Panc1 (cell line): ENCODE results near the gene TOM1L1.

Experiments
- TF ChIP-seq, protein P1 (sequence below): fragments of 450-650 bp; IDR thresholded peaks from 2 replicates; pipeline ENCODE4 v1.5.1; 2017; ENCODE audit warnings: mild to moderate bottlenecking
- TF ChIP-seq, protein P2 (sequence below), 2 experiments: IDR thresholded peaks; 2 replicates each; pipeline ENCODE4 v1.6.1; 2011 to 2012; ENCODE audit warnings: low read depth in 2 of 2, control low read depth in 1 of 2, low read length in 1 of 2, mild to moderate bottlenecking in 1 of 2, moderate library complexity in 1 of 2; ENCODE audit not compliant: insufficient read depth in 1 of 2

DNA sequence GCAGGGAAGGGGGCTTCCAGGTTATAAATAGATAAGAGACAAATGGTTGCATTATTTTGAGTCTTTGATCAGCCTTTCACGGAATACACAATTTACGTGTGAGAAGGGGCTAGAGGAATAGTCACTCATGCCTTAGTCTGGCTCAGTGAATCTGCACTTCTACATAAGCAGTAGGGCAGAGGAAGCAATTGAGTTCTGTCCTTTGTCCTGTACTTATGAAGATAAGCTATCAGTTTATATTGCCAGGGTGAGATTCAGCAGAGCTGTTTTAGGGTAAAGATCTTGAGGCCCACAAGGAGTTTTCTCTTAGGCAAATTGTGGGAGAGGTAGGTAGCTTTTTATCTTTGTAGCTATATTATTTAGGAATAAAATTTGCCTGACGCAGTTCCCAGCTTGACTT is 33.3 kb downstream of the TOM1L1 start:
- TF ChIP-seq, protein P1, sequence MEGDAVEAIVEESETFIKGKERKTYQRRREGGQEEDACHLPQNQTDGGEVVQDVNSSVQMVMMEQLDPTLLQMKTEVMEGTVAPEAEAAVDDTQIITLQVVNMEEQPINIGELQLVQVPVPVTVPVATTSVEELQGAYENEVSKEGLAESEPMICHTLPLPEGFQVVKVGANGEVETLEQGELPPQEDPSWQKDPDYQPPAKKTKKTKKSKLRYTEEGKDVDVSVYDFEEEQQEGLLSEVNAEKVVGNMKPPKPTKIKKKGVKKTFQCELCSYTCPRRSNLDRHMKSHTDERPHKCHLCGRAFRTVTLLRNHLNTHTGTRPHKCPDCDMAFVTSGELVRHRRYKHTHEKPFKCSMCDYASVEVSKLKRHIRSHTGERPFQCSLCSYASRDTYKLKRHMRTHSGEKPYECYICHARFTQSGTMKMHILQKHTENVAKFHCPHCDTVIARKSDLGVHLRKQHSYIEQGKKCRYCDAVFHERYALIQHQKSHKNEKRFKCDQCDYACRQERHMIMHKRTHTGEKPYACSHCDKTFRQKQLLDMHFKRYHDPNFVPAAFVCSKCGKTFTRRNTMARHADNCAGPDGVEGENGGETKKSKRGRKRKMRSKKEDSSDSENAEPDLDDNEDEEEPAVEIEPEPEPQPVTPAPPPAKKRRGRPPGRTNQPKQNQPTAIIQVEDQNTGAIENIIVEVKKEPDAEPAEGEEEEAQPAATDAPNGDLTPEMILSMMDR, result no peak
- TF ChIP-seq, protein P2, sequence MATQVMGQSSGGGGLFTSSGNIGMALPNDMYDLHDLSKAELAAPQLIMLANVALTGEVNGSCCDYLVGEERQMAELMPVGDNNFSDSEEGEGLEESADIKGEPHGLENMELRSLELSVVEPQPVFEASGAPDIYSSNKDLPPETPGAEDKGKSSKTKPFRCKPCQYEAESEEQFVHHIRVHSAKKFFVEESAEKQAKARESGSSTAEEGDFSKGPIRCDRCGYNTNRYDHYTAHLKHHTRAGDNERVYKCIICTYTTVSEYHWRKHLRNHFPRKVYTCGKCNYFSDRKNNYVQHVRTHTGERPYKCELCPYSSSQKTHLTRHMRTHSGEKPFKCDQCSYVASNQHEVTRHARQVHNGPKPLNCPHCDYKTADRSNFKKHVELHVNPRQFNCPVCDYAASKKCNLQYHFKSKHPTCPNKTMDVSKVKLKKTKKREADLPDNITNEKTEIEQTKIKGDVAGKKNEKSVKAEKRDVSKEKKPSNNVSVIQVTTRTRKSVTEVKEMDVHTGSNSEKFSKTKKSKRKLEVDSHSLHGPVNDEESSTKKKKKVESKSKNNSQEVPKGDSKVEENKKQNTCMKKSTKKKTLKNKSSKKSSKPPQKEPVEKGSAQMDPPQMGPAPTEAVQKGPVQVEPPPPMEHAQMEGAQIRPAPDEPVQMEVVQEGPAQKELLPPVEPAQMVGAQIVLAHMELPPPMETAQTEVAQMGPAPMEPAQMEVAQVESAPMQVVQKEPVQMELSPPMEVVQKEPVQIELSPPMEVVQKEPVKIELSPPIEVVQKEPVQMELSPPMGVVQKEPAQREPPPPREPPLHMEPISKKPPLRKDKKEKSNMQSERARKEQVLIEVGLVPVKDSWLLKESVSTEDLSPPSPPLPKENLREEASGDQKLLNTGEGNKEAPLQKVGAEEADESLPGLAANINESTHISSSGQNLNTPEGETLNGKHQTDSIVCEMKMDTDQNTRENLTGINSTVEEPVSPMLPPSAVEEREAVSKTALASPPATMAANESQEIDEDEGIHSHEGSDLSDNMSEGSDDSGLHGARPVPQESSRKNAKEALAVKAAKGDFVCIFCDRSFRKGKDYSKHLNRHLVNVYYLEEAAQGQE (IDR thresholded peaks at IDR 0.05; ENCODE audit: insufficient read depth in 1 of 2, low read depth in 2 of 2, low read length in 1 of 2), result no peak
